NCI-H2107 (cell line): ENCODE results near the gene TMEM121.

ENCODE experiments used
- DNase-seq: peaks from one replicate; lab custom pipeline; 2025; lab: John Stamatoyannopoulos, UW

The TMEM121 gene

GRCh38 chr14:105525861-105526775 is at the start of gene TMEM121:
Gene TMEM121 (plus strand): TSS chr14:105526583. CDS start chr14:105528835, 2,252 bp downstream.
- DNase-seq = no peak

- DNase-seq = no peak
These were observed 49.3 kb upstream of the TMEM121 start for GRCh38 chr14:105476831-105477659.

GRCh38 chr14:105477660-105478397 is 48.6 kb upstream of the TMEM121 start:
- peak; percentile 31 for DNase-seq

GRCh38 chr14:105478398-105479251 is 47.8 kb upstream of the TMEM121 start:
- no peak for DNase-seq

GRCh38 chr14:105479431-105480158 is 46.8 kb upstream of the TMEM121 start:
- DNase-seq = no peak

GRCh38 chr14:105480199-105480746 is 46.1 kb upstream of the TMEM121 start:
- no peak for DNase-seq

GRCh38 chr14:105480807-105481801 is 45.3 kb upstream of the TMEM121 start:
- peak; percentile 74 for DNase-seq

- peak; percentile 97 for DNase-seq
These were observed 44.4 kb upstream of the TMEM121 start for GRCh38 chr14:105481886-105482457.

- DNase-seq = no peak
These were observed 43.8 kb upstream of the TMEM121 start for GRCh38 chr14:105482486-105483110.

- DNase-seq = no peak
These were observed 42.9 kb upstream of the TMEM121 start for GRCh38 chr14:105483300-105484068.

GRCh38 chr14:105484069-105484996 is 42.0 kb upstream of the TMEM121 start:
- no peak for DNase-seq

GRCh38 chr14:105484997-105485393 is 41.4 kb upstream of the TMEM121 start:
- no peak for DNase-seq

- peak; percentile 62 for DNase-seq
These were observed 40.6 kb upstream of the TMEM121 start for GRCh38 chr14:105485739-105486162.

GRCh38 chr14:105486163-105486973 is 40.0 kb upstream of the TMEM121 start, which contains the start of gene CRIP1:
Gene CRIP1 (plus strand): TSS chr14:105486886. CDS start chr14:105487260, 374 bp downstream.
- no peak for DNase-seq

- DNase-seq = no peak
These were observed 39.4 kb upstream of the TMEM121 start for GRCh38 chr14:105486974-105487448.
